HAP-1 (cell line): ENCODE data around the gene SLBP.

Source experiments
- DNase-seq, 2 experiments: peaks; one replicate each; pipeline ENCODE4 v3.0.0-alpha.2; 2016 to 2020; ENCODE audit warnings: low spot score in 2 of 2
- H3K27me3 ChIP-seq: fragments of 250-450 bp; sonication (Bioruptor Pico); 2 replicates; pipeline ENCODE4 v1.5.1; 2020; ENCODE audit warnings: low read depth, mild to moderate bottlenecking, moderate library complexity
- H3K36me3 ChIP-seq: fragments of 250-450 bp; sonication (Bioruptor Pico); replicated peaks from 2 replicates; pipeline ENCODE4 v1.5.1; 2020; ENCODE audit warnings: mild to moderate bottlenecking
- H3K4me1 ChIP-seq: fragments of 250-450 bp; sonication (Bioruptor Pico); 2 replicates; pipeline ENCODE4 v1.5.1; 2020; ENCODE audit warnings: mild to moderate bottlenecking
- H3K4me3 ChIP-seq: fragments of 250-450 bp; sonication (Bioruptor Pico); 2 replicates; pipeline ENCODE4 v1.5.1; 2020; ENCODE audit warnings: mild to moderate bottlenecking, moderate library complexity
- H3K9me3 ChIP-seq: fragments of 250-450 bp; sonication (Bioruptor Pico); 2 replicates; pipeline ENCODE4 v1.5.1; 2020; ENCODE audit warnings: mild to moderate bottlenecking, moderate library complexity
- in situ Hi-C: fragments of 300-500 bp; cut with MboI; formaldehyde crosslinking; loops from 3 replicates; pipeline ENCODE4 v1.14.3; 2020; ENCODE audit warnings: low sequenced_read_pairs, inconsistent platforms, mixed read lengths

The SLBP gene

DNA sequence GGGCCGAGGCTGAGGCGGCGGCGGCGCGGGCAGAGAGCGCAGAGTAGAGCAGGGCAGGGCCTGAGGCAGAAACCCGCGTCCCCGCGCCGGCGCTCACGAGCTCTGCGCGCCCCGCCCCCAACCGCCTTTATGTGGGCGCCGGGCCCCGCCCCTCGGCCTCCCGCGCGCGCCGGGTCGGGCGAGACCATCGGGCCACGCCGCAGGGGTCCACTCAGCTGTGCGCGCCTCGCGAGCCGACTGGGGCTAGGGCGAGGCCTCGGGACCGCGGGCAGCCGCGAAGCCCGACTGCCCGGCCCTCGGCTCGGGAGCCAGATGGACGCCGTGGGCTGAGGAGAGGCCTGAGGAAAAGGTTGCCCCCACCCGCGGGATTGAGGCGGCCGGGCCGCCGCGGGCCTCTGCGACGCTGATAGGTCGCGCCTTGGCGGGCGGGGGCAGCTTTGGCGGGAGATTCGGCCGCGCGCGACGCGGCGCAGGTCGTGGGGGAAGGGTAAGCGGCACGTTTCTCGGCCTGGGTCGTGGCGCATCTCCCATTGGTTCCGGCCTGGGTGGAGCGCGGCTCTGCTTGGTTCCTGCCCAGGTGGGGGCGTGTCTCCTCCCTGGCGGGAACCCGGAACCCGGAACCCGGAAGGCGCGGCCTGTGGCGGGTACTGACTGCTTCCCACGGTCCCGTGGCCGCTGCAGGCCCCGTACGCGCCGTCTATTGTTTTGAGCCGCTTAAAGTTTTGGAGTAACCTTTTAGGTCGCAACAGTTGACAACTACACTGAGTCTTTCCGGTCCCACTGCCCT is at the start of gene SLBP:
Gene SLBP (minus strand): TSS at position 104 of the 787 bp plus-strand sequence. CDS start 131 bp downstream, outside the sequence.
- Histone ChIP-seq H3K9me3 (no peaks in the 10 kb centered on the region), H3K27me3 (no peaks in the 10 kb centered on the region), H3K36me3 (peaks cover 39% of the 10 kb centered on the region), H3K4me3 (peak within 1 kb of the TSS; percentile 80), H3K4me1 (peaks cover 30% of the 10 kb centered on the region)
- in situ Hi-C loops = no loop called here
- DNase-seq = peak; percentile 92 to 99

GRCh38 chr4:1761130-1761689 is 49.1 kb upstream of the SLBP start:
- Histone ChIP-seq H3K36me3 (no peaks in the 10 kb centered on the region), H3K9me3 (no peaks in the 10 kb centered on the region), H3K27me3 (no peaks in the 10 kb centered on the region), H3K4me1 (peaks cover 8% of the 10 kb centered on the region), H3K4me3 (no peak overlapping the region)
- in situ Hi-C loops = no loop called here
- DNase-seq = no peak

GRCh38 chr4:1760521-1761071 is 48.5 kb upstream of the SLBP start:
- no peak for DNase-seq
- H3K27me3 ChIP-seq = no peaks in the 10 kb centered on the region
- in situ Hi-C loops = no loop called here
- H3K36me3 ChIP-seq = no peaks in the 10 kb centered on the region
- H3K4me1 ChIP-seq = peaks cover 8% of the 10 kb centered on the region
- H3K9me3 ChIP-seq = no peaks in the 10 kb centered on the region
- no peak overlapping the region for H3K4me3 ChIP-seq

GRCh38 chr4:1759818-1760223 is 47.7 kb upstream of the SLBP start:
- Histone ChIP-seq H3K4me1 (peaks cover 8% of the 10 kb centered on the region), H3K4me3 (no peak overlapping the region), H3K27me3 (no peaks in the 10 kb centered on the region), H3K36me3 (no peaks in the 10 kb centered on the region), H3K9me3 (no peaks in the 10 kb centered on the region)
- in situ Hi-C loops = no loop called here
- no peak for DNase-seq

GRCh38 chr4:1759170-1759817 is 47.2 kb upstream of the SLBP start:
- no peaks in the 10 kb centered on the region for H3K36me3 ChIP-seq
- no peak for DNase-seq
- no peak overlapping the region for H3K4me3 ChIP-seq
- no peaks in the 10 kb centered on the region for H3K27me3 ChIP-seq
- in situ Hi-C loops = no loop called here
- peaks cover 8% of the 10 kb centered on the region for H3K4me1 ChIP-seq
- H3K9me3 ChIP-seq = no peaks in the 10 kb centered on the region

DNA sequence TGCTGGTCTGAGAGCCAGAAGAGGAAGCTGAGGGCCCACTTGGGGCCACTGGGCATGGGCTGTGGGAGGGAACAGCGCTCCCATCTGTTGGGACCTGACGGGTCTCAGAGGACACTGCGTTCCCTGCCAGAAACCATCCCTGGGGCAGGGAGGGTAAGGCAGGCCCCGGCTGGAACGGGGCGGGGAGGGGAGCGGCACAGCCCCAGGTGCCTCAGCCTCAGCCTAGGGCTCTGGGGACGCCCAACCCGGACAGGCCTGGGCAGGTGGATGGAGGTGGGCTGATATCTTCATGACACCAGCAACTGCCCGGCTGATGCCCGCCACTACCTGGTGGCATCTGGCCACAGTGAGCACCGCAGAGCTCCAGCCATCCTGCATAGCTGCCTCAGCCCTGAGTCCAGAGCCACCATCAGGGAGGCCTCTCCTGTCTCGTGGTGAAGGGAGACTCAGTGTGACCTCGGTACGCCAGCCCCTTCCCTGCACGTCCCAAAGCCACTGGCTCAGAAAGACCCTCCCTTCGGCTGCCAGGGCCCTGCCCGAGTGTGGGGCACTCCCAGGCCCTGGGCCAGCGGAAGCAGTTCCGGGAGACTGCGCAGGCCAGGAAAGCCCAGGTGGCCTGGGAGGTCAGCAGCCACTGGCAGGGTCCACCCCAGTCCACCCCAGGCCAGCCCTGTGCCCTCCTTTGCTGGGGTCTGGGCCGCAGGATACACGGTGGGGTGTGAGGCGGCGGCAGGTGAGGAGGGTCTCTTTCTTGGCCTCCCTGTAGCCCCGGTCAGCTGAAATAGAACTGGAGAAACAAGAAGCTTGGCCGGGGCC is 46.4 kb upstream of the SLBP start:
- Histone ChIP-seq H3K4me1 (peaks cover 3% of the 10 kb centered on the region), H3K4me3 (no peak overlapping the region), H3K36me3 (no peaks in the 10 kb centered on the region), H3K9me3 (no peaks in the 10 kb centered on the region), H3K27me3 (no peaks in the 10 kb centered on the region)
- in situ Hi-C loops = no loop called here
- DNase-seq = no peak

DNA sequence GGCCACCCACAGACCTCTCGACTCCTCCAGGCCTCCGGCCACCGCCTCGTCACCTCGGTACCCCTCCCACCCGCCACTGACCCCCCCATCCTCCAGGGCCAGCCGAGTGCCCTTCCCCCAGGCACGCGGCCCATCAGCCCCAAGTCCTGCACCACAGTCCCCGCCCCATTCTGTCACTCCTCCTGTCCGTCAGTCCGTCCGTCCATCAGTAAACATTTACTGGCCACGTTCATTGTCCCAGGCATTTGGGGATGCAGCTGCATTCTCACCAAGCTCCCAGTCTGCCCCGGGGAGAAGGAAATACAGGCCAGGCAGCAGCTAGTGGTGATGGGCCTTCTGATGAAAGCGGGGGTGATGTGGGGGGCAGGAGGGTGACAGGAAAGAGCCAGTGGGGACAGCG is 45.7 kb upstream of the SLBP start:
- no peak for DNase-seq

DNA sequence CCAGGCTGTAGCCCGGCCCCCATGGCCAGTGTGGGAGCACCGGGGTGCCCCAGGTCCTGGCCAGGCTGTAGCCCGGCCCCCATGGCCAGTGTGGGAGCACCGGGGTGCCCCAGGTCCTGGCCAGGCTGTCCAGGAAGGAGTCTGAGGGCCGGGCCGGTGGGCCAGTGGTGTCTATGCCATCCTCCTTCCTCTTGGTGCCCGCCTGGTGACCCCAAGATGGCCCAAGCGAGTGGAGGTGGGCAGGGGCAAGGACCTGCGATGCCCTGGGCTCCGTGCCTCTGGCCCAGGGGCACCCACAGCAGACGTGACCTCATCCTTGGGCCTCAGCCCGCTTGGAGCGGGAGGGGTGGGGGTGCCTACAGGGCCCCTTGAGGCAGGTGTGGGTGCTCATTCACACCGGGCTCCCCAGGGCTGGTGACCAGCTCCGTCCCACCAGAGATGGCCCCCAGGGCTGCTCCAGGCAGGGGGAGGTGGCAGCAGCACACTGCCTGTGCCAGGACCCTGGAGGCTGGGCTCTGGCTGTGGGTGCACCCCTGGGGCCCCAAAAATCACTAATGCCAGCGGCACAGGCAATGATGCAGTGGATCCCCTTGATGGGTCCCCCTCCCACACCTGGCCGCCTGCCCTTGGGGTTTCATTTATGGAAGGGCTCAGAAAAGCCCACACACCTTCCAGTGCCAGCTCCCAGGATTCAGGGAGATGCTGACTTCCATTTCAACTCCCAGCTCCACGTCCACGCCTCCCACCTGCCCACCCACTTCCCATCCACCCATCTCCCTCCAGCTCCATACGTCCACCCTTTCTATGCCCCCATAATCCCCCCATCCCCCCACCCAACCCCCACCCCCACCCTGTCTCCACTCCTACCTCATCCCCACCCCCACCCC is 45.0 kb upstream of the SLBP start:
- no peaks in the 10 kb centered on the region for H3K4me1 ChIP-seq
- in situ Hi-C loops = no loop called here
- H3K36me3 ChIP-seq = no peaks in the 10 kb centered on the region
- H3K4me3 ChIP-seq = no peak overlapping the region
- H3K27me3 ChIP-seq = no peaks in the 10 kb centered on the region
- H3K9me3 ChIP-seq = no peaks in the 10 kb centered on the region
- no peak for DNase-seq

More for the DNA sequence above, 45.7 kb upstream of the SLBP start:
- H3K4me1 ChIP-seq = no peaks in the 10 kb centered on the region
- no peaks in the 10 kb centered on the region for H3K36me3 ChIP-seq
- no peak overlapping the region for H3K4me3 ChIP-seq
- H3K9me3 ChIP-seq = no peaks in the 10 kb centered on the region
- in situ Hi-C loops = no loop called here
- H3K27me3 ChIP-seq = no peaks in the 10 kb centered on the region

- no peaks in the 10 kb centered on the region for H3K27me3 ChIP-seq
- no peaks in the 10 kb centered on the region for H3K9me3 ChIP-seq
- H3K4me1 ChIP-seq = no peaks in the 10 kb centered on the region
- no peak overlapping the region for H3K4me3 ChIP-seq
- in situ Hi-C loops = no loop called here
- no peak for DNase-seq
- no peaks in the 10 kb centered on the region for H3K36me3 ChIP-seq
These were observed 44.0 kb upstream of the SLBP start for GRCh38 chr4:1756079-1756478.

DNA sequence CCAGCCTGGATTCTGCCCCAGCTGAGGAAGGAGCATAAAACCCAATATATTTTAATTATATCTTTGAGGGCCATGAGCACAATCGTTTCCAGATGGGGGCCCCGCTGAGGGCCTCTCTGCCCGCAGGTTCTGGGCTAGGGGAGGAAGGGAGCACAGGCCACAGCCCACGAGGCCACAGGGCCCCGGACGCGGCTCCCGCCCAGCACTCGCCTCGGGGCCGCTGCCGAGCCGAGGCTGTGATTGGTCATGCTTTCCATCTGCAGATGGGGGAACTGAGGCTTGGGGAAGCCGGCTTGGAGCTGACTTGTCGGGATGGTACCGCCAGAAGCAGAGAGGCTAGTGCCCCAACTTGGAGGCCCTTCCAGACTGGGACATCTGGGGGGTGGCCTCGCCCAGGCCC is 43.2 kb upstream of the SLBP start:
- Histone ChIP-seq H3K9me3 (no peaks in the 10 kb centered on the region), H3K4me1 (no peaks in the 10 kb centered on the region), H3K27me3 (no peaks in the 10 kb centered on the region), H3K36me3 (no peaks in the 10 kb centered on the region), H3K4me3 (no peak overlapping the region)
- in situ Hi-C loops = no loop called here
- DNase-seq = no peak

DNA sequence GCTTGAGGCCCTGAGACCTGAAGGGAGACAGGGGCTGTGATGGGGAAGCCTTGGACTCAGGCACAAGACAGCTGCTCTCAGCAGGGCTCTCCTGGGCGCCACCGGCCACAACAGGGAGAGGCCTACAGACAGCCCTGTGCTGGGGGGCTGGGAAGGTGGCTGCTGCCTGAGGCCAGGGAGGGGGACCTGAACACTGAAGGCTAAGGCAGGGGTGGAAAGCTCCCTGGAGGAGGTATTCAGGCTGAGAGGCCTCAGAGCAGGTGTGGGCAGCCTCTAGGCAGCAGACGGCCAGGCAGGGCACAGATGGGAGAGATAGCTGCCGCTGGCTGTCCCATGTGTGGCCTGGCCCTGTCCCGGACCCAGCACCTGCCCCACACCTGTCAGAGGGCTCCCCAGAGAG is 42.2 kb upstream of the SLBP start:
- no peaks in the 10 kb centered on the region for H3K4me1 ChIP-seq
- no peaks in the 10 kb centered on the region for H3K9me3 ChIP-seq
- no peaks in the 10 kb centered on the region for H3K36me3 ChIP-seq
- H3K4me3 ChIP-seq = no peak overlapping the region
- in situ Hi-C loops = no loop called here
- DNase-seq = no peak
- H3K27me3 ChIP-seq = no peaks in the 10 kb centered on the region

GRCh38 chr4:1753697-1754311 is 41.7 kb upstream of the SLBP start:
- H3K4me1 ChIP-seq = no peaks in the 10 kb centered on the region
- no peak for DNase-seq
- in situ Hi-C loops = no loop called here
- H3K27me3 ChIP-seq = no peaks in the 10 kb centered on the region
- H3K36me3 ChIP-seq = no peaks in the 10 kb centered on the region
- H3K9me3 ChIP-seq = no peaks in the 10 kb centered on the region
- H3K4me3 ChIP-seq = no peak overlapping the region
